K562 (cell line): Measurements from ENCODE around the gene IQUB. TPM values are rescaled to one million over a fixed set of nuclear protein-coding genes. Genes with fewer than 3 reads are reported as not detected.

Experiments
- ARID1B ChIP-seq: fragments of 450-650 bp; IDR thresholded peaks from 2 replicates; pipeline ENCODE4 v1.6.1; 2016; ENCODE audit warnings: antibody characterized with exemption, mild to moderate bottlenecking, inconsistent platforms
- DDX20 ChIP-seq: fragments of 450-650 bp; IDR thresholded peaks from 2 replicates; pipeline ENCODE4 v1.6.1; 2016; ENCODE audit warnings: missing genetic modification characterization, low read depth, mild to moderate bottlenecking, missing compliant biosample characterization, moderate library complexity
- E2F3 ChIP-seq: fragments of 250-450 bp; sonication (Bioruptor Pico); IDR thresholded peaks from 2 replicates; pipeline ENCODE4 v1.4.0; 2020; ENCODE audit warnings: mild to moderate bottlenecking
- FOXK1 ChIP-seq: sonication (generic); formaldehyde crosslinking; IDR thresholded peaks from 2 replicates; pipeline ENCODE4 v1.8.0; 2022; ENCODE audit warnings: missing genetic modification reagents, mild to moderate bottlenecking, borderline replicate concordance
- MCM2 ChIP-seq: fragments of 450-650 bp; IDR thresholded peaks from 2 replicates; pipeline ENCODE4 v1.6.1; 2017; ENCODE audit warnings: low read depth, mild to moderate bottlenecking
- NR2F6 ChIP-seq: fragments of 450-650 bp; formaldehyde crosslinking; IDR thresholded peaks from 2 replicates; pipeline ENCODE4 v1.4.0; 2020; ENCODE audit warnings: mild to moderate bottlenecking
- POLR2H ChIP-seq: IDR thresholded peaks from 2 replicates; pipeline ENCODE4 v1.6.1; 2016; ENCODE audit warnings: missing genetic modification characterization, low read depth, mild to moderate bottlenecking, control low read depth, missing compliant biosample characterization, moderate library complexity
- RBM25 ChIP-seq: fragments of 200-400 bp; formaldehyde crosslinking; IDR thresholded peaks from 2 replicates; pipeline ENCODE4 v1.6.1; 2018; ENCODE audit warnings: low read length, low read depth, moderate library complexity; ENCODE audit not compliant: severe bottlenecking
- SAP30 ChIP-seq: fragments of 200-600 bp; sonication (generic); IDR thresholded peaks from 2 replicates; pipeline ENCODE4 v1.6.1; 2012; ENCODE audit warnings: borderline replicate concordance, low read depth, mild to moderate bottlenecking, moderate library complexity, low read length, control low read depth, inconsistent platforms; ENCODE audit not compliant: insufficient read depth, poor library complexity, severe bottlenecking
- SMAD3 ChIP-seq: fragments of 450-650 bp; formaldehyde crosslinking; conservative IDR thresholded peaks from 2 replicates; pipeline ENCODE4 v1.4.0; 2020; ENCODE audit warnings: mild to moderate bottlenecking
- TCF3 ChIP-seq: sonication (generic); formaldehyde crosslinking; IDR thresholded peaks from 2 replicates; pipeline ENCODE4 v1.4.0; 2020; ENCODE audit warnings: mild to moderate bottlenecking, missing genetic modification reagents
- TCFL5 ChIP-seq: fragments of 250-450 bp; sonication (Bioruptor Pico); conservative IDR thresholded peaks from 2 replicates; pipeline ENCODE4 v1.6.1; 2021; ENCODE audit warnings: mild to moderate bottlenecking, moderate library complexity, matching md5 sums
- ZNF584 ChIP-seq: fragments of 200-800 bp; sonication (Bioruptor generic); IDR thresholded peaks from 2 replicates; pipeline ENCODE4 v1.6.1; 2016; ENCODE audit warnings: low read depth, mild to moderate bottlenecking, missing genetic modification characterization, missing compliant biosample characterization
- polyA plus RNA-seq, 8 experiments: library from polyadenylated mRNA; depleted of rRNA in 4 of 8; stranded (reverse) in 5 of 8; unstranded in 3 of 8; fragments of >200 nt; fragmentation: Nextera tagmentation in 2 of 8; fragmentation: Illumina TruSeq in 1 of 8; extraction: Ambion mirVana in 2 of 8; extraction: Trizol in 1 of 8; gene quantifications; 2 replicates each; pipeline versions ENCODE4 v1.2.1 to v1.2.3, GENCODE V29; 2011 to 2014; ENCODE audit warnings: inconsistent platforms in 1 of 8, missing spikeins in 1 of 8
- total RNA-seq, 7 experiments: library from RNA; depleted of rRNA in 6 of 7; stranded (reverse); fragments of >200 nt in 6 of 7; fragmentation: Illumina TruSeq in 2 of 7; extraction: Trizol in 2 of 7; gene quantifications; 2 replicates each; pipeline versions ENCODE4 v1.2.1 to v1.2.3, GENCODE V29; 2011 to 2021; ENCODE audit warnings: low replicate concordance in 1 of 7
- TF ChIP-seq, protein P1 (sequence below): fragments of 450-650 bp; IDR thresholded peaks from 2 replicates; pipeline ENCODE4 v1.6.1; 2018; ENCODE audit not compliant: partially characterized antibody
- TF ChIP-seq, protein P2 (sequence below): sonication (generic); formaldehyde crosslinking; IDR thresholded peaks from 2 replicates; pipeline ENCODE4 v1.8.1; 2023; ENCODE audit warnings: mild to moderate bottlenecking, missing genetic modification reagents
- TF ChIP-seq, protein P3 (sequence below): IDR thresholded peaks from 2 replicates; pipeline ENCODE4 v1.6.1; 2011; ENCODE audit warnings: borderline replicate concordance, low read depth, mild to moderate bottlenecking, moderate library complexity, low read length; ENCODE audit not compliant: insufficient read depth, poor library complexity, severe bottlenecking

The IQUB gene
- total and polyA plus RNA-seq, 9 of the 15 experiments (the other 6 are each of a cell fraction or from before 2014, with no cell fraction given), result 0.62 to 2.6 (median 1.4) TPM

DNA sequence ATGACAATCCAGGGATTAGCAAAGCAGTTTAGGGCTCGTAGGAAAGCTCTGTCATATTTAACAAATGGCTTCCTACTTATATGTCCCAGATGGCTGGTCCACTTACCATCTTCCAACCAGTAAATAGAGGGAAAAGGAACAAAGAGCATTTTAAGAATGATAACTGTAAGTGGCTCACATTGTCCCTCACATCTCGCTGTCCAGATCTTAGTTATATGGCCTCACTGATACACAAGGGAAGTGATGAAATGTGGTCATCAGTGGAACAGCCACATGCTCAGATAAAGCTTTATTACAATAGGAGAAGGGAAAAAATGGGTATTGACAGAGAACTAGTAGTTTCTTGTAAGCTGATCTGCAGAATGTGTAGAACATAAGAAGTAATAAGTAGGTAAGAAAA, 35.8 kb downstream of the IQUB start (continued):
- TF ChIP-seq SMAD3 (CRISPR knock-in tag) (peak; percentile 69; the same call in 1 of the 2 replicates), E2F3 (CRISPR knock-in tag) (no peak), POLR2H (peak; percentile 46; the same call in 1 of the 2 replicates), RBM25 (no peak), TCFL5 (no peak), DDX20 (tag) (no peak), SAP30 (no peak), NR2F6 (CRISPR knock-in tag) (no peak), ZNF584 (CRISPR knock-in tag) (no peak), FOXK1 (CRISPR knock-in tag) (no peak), ARID1B (peak; percentile 87), TCF3 (CRISPR knock-in tag) (peak; percentile 88), MCM2 (no peak)
- TF ChIP-seq, protein P1, sequence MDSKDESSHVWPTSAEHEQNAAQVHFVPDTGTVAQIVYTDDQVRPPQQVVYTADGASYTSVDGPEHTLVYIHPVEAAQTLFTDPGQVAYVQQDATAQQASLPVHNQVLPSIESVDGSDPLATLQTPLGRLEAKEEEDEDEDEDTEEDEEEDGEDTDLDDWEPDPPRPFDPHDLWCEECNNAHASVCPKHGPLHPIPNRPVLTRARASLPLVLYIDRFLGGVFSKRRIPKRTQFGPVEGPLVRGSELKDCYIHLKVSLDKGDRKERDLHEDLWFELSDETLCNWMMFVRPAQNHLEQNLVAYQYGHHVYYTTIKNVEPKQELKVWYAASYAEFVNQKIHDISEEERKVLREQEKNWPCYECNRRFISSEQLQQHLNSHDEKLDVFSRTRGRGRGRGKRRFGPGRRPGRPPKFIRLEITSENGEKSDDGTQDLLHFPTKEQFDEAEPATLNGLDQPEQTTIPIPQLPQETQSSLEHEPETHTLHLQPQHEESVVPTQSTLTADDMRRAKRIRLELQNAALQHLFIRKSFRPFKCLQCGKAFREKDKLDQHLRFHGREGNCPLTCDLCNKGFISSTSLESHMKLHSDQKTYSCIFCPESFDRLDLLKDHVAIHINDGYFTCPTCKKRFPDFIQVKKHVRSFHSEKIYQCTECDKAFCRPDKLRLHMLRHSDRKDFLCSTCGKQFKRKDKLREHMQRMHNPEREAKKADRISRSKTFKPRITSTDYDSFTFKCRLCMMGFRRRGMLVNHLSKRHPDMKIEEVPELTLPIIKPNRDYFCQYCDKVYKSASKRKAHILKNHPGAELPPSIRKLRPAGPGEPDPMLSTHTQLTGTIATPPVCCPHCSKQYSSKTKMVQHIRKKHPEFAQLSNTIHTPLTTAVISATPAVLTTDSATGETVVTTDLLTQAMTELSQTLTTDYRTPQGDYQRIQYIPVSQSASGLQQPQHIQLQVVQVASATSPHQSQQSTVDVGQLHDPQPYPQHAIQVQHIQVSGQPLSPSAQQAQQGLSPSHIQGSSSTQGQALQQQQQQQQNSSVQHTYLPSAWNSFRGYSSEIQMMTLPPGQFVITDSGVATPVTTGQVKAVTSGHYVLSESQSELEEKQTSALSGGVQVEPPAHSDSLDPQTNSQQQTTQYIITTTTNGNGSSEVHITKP, result no peak
- TF ChIP-seq, protein P2, sequence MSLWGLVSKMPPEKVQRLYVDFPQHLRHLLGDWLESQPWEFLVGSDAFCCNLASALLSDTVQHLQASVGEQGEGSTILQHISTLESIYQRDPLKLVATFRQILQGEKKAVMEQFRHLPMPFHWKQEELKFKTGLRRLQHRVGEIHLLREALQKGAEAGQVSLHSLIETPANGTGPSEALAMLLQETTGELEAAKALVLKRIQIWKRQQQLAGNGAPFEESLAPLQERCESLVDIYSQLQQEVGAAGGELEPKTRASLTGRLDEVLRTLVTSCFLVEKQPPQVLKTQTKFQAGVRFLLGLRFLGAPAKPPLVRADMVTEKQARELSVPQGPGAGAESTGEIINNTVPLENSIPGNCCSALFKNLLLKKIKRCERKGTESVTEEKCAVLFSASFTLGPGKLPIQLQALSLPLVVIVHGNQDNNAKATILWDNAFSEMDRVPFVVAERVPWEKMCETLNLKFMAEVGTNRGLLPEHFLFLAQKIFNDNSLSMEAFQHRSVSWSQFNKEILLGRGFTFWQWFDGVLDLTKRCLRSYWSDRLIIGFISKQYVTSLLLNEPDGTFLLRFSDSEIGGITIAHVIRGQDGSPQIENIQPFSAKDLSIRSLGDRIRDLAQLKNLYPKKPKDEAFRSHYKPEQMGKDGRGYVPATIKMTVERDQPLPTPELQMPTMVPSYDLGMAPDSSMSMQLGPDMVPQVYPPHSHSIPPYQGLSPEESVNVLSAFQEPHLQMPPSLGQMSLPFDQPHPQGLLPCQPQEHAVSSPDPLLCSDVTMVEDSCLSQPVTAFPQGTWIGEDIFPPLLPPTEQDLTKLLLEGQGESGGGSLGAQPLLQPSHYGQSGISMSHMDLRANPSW, result no peak
- TF ChIP-seq, protein P3, sequence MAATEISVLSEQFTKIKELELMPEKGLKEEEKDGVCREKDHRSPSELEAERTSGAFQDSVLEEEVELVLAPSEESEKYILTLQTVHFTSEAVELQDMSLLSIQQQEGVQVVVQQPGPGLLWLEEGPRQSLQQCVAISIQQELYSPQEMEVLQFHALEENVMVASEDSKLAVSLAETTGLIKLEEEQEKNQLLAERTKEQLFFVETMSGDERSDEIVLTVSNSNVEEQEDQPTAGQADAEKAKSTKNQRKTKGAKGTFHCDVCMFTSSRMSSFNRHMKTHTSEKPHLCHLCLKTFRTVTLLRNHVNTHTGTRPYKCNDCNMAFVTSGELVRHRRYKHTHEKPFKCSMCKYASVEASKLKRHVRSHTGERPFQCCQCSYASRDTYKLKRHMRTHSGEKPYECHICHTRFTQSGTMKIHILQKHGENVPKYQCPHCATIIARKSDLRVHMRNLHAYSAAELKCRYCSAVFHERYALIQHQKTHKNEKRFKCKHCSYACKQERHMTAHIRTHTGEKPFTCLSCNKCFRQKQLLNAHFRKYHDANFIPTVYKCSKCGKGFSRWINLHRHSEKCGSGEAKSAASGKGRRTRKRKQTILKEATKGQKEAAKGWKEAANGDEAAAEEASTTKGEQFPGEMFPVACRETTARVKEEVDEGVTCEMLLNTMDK, result no peak
